COLO829 (cell line): ENCODE data around the gene INPP5D.
"Not testable (repeated sequence)": the region's sequence is repeated elsewhere in the genome, so short reads cannot be mapped to it uniquely, and the experiment has no call there.

Experiments used
- DNase-seq: peaks from one replicate; pipeline ENCODE4 v3.0.0; 2012; ENCODE audit warnings: low spot score

The INPP5D gene

DNA sequence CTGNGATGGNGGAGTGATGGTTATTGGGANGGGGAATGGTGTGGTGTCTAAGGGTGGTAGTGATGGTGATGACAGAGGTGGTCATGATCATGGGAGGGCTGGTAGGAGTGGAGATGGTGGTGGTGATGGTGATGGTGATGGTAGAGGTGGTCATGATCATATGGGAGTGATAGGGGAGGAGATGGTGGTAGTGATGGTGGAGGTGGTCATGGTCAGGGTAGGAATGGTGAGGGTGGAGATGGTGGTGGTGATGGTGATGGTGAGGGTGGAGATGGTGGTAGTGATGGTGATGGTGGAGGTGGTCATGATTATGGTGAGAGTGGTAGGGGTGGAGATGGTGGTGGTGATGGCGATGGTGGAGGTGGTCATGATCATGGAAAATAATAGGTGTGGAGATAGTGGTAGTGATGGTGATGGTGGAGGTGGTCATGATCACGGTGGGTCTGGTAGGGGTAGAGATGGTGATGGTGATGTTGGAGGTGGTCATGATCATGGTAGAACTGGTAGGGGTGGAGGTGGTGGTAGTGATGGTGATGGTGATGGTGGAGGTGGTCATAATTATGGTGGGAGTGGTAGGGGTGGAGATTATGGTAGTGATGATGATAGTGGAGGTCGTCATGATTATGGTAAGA, 83.7 kb downstream of the INPP5D start:
- DNase-seq: no peak

DNA sequence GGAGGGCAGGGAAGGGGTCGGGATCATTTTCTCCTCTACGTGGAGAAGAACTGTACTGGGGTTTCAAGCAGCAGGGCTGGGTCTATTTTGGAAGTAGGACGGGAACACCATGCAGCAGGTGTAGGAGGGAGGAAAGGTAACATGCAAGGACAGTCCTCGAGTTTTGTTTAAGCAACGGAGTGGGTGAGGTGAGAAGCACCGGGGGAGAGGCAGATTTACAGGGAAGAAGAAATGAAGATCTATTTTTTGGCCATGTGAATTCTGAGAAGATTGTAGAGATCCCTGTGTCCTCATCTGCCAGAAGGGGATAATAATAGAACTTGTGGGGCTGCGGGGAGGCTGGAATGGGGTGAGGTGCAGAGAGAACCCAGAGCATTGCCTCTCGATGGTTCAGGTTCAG, 85.6 kb downstream of the INPP5D start:
- no peak for DNase-seq

DNA sequence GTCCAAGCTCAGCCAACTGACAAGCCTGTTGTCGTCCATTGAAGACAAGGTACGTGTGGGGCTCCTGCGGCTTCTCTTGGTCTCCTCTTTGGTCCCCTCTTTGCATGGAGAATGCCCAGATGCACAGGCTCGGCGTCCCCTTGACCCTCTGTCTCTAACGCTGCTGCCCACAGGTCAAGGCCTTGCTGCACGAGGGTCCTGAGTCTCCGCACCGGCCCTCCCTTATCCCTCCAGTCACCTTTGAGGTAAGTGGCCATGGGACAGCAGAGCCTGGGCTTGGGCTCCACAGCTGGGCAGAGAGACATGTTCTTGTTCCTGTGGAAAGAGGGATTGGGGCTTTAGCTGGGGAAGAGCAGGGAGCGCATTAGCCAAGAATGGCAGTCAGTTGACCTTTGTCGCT, 86.1 kb downstream of the INPP5D start:
- no peak for DNase-seq

DNA sequence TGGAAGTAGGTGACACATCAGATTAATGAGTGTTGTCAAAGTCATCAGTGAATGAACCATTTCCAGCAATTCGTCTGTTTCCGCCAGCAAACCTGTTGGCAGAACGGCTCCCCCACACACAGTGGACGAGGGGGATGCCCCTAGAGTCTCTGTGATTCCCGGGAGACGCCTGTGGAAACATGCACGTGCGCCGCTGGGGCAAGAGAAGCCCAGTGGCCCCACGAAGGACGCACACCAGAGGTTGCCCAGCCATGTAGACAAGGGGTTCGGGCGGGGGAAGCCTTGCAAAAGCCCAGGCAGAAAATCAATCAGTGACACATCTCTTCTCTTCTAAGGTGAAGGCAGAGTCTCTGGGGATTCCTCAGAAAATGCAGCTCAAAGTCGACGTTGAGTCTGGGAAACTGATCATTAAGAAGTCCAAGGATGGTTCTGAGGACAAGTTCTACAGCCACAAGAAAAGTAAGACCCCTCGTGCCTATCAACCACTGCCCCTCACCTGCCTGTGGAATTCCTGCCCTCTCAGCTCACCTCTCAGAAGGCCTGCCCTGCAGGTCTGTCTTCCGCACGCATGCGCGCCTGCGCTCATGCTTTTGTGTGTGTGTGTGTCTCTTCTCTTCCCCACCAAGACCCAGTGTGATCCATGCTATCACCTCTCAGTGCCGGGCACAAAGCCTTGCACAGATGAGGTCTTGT, 87.1 kb downstream of the INPP5D start:
- no peak for DNase-seq

DNA sequence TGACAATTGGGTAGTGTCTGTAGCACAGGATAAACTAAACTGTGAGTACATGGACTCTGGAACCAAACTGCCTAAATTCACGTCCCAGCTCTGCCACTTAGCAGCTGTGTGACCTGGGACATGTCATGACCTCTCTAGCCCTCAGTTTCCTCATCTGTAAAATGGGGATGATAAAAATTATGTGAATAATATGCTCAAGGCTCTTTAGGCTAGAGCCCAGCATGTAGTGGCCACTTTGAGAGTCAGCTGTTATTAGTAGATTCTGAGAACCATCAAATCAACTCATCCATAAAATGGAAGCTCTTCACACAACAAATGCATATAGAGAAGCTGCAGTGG, 87.7 kb downstream of the INPP5D start:
- DNase-seq: no peak

DNA sequence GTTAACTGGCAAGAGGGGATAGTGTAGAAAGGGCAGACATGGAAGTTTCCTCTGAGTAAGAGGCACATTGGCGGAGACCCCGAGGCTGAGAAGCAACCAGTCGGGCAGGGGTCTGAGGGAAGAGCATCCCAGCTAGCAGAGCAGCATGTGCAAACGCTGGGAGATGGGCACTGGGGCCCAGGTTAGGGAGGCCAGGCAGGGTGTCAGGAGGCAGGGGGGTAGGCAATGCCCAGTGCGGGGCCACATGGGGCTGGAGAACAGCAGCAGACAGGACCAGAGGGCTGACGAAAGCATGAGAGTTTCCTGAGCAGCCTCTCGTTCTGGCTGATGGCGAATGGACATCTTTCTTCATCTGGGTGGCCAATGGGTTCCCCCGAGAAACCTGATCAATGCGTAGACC, 88.2 kb downstream of the INPP5D start:
- no peak for DNase-seq

DNA sequence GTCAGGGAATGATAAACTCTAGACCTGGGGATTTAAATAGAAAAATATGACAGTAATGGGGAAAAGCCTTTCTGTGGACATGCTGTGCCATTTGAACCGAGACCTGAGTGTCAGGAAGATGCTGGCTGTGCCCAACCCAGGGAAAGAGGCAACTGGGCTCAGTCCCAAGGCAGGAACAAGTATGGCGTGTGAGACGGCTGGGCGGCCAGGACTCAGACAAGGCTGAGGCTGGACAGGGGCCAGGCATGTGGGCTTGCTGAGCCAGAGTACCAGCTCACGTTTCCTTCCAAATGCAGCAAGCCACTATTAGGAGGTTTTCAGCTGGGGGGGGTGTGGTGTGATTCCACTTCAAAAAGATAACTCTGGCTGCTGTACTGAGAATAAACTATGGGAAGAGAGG, 92.4 kb downstream of the INPP5D start:
- no peak for DNase-seq

DNA sequence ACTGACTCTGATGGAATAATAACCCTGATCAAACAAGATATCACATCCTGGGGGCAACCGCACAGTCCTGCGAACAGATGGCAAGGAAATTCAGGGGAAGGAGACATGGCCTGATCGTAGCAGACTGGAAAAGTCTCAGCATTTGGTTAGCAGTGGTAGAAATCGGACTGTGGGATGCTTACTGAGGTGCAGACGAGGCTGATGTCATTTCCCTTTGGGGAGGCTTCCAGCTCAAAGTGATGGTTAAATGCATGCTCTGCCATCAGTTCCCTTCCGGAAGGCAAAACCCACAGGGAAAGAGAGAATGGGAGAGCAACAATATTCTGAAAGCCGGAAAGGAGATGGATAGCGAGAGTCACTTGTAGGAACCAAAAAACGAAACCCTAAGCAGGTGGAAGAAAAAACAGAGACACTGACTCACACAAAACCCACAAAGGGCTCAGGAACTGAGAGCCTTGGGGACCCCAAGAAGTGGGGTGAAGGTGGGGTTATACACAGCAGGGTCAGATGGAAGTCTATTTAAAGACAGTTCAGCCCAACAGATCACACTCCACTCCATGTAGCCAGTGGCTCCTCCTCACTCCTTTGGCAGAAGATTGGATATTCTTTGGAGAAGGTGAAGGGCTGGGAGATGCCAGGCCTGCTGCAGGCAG, 93.1 kb downstream of the INPP5D start:
- no peak for DNase-seq

DNA sequence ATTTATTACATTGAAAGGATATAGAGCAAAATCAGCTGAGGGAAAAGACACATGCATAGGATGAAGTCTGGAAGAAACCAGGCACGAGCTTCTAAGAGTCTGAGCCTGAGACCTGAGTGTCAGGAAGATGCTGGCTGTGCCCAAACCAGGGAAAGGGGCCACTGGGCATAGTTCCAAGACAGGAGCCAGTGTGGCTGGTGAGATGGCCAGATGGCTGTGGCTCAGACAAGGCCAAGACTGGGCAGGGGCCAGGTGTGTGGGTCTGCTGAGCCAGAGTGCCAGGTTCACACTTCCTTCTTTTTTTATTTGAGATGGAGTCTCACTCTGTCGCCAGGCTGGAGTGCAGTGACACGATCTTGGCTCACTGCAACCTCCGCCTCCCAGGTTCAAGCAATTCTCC, 95.9 kb downstream of the INPP5D start:
- no peak for DNase-seq

DNA sequence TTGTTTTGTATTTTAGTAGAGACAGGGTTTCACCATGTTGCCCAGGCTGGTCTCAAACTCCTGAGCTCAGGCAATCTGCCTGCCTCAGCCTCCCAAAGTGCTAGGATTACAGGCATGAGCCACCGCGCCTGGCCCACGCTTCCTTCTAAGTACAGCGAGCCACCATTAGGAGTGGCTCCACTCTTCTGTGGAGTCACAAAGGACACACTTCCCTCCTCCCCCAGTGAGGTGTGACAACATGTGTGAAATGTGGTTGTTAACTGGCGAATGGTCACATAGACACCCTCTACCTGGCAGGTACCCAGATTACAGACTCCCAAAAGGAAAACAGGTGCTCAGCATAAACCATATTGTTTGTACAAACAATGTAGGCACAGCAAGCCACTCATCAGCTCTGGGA, 96.3 kb downstream of the INPP5D start:
- DNase-seq: not testable (repeated sequence)

DNA sequence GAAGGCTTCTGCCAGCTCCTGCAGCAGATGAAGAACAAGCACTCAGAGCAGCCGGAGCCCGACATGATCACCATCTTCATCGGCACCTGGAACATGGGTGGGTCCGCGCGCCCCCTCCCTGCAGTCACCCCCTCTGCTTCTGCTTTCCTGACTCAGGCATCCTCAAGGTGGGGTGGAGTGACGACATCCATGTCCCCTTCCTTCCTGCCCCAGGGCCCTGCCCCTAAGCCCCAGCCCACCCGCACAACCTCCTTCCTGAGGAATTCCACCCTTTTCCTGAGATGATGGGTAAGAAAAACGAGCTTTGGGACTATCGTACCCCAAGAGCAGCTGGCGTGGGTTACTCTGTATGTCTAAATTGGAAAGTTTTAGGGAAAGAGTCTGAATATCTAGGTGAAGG, 101.6 kb downstream of the INPP5D start:
- DNase-seq: no peak

DNA sequence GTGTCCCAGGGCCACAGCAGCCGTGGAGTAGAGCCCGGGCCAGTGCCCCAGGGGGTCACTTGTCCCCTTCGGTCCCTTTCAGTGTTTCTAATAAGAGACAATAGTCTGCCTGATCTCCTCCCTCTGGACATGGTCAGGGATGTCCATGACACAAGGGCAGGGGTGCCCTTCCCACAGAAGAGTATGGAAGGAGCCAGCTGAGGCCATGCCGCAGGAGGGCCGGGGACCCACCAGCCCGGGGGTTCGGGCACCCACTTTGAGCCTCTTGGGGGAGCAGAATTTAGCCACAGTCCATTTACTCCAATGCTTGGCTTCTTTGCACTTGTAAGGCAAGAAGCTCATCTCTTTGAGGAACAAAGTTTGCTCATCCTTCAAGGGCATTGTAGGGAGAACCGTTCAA, 102.6 kb downstream of the INPP5D start:
- no peak for DNase-seq

DNA sequence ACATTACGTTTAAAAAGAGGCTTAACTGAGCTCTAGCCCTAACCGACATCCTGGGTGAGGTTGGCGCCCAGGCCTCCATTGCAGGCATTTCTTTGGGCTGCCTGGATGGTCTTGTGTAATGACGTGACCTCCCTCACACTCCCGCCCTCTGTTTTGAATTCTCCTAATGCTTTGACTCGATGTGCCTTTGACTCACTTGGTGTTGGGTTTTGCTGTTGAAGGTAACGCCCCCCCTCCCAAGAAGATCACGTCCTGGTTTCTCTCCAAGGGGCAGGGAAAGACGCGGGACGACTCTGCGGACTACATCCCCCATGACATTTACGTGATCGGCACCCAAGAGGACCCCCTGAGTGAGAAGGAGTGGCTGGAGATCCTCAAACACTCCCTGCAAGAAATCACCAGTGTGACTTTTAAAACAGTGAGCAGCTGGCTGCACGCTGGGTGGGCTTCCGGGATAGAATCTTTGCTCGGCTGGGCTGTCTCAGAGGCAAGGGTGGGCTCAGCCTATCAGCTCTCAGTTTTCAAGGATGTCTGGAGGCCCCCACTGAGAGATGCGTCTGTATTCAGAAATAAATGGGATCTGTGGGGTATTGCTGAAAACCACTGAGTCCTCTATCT, 103.5 kb downstream of the INPP5D start:
- DNase-seq: no peak

DNA sequence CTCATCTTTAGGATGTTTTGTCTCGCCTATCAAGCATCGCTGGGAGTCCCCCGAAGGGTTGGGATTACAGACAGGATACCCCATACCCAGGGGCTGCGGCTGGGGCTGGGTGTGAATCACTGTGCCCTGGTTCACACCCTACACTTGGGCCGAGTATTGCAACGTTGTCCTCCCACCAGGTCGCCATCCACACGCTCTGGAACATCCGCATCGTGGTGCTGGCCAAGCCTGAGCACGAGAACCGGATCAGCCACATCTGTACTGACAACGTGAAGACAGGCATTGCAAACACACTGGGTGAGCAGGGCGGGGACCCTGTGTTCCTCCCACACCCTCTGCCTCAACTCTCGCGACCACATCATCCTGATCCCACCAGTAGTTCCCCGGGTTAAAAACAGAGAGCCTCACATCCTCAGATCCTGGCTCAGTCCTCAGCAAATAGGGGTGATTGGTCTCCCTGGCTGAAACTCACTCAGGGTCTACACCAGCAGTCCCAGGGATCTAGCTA, 104.0 kb downstream of the INPP5D start:
- no peak for DNase-seq

DNA sequence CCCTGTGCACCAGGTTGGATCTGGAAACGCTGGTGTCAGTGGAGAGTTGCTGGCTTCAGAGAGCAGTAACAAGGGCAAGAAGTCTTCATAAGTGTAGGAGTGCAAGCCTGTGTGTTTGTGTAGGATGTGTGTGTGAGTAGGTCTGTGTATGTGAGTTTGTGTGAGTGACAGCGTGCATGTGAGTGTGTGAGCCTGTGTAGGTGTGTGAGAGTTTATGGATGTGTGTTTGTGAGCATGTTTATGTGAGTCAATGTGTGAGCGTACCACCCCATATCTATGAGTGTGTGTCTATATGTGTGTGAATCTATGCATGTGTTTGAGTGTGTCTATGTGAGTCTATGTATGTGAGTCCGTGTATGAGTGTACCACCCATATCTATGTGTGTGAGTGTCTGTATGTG, 104.8 kb downstream of the INPP5D start:
- DNase-seq: no peak

DNA sequence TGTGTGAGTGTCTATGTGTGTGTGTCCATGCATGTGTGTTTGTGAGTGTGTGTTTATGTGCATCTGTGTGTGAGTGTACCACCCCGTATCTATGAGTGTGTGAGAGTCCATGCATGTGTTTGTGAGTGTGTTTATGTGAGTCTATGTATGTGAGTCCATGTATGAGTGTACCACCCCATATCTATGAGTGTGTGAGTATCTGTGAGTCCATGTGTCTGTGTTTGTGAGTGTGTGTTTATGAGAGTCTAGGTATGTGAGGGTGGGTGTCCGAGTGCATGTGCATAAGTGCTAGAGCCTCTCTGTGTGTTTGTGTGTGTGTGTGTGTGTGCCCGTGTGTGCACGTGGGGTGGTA, 105.4 kb downstream of the INPP5D start:
- DNase-seq: no peak

DNA sequence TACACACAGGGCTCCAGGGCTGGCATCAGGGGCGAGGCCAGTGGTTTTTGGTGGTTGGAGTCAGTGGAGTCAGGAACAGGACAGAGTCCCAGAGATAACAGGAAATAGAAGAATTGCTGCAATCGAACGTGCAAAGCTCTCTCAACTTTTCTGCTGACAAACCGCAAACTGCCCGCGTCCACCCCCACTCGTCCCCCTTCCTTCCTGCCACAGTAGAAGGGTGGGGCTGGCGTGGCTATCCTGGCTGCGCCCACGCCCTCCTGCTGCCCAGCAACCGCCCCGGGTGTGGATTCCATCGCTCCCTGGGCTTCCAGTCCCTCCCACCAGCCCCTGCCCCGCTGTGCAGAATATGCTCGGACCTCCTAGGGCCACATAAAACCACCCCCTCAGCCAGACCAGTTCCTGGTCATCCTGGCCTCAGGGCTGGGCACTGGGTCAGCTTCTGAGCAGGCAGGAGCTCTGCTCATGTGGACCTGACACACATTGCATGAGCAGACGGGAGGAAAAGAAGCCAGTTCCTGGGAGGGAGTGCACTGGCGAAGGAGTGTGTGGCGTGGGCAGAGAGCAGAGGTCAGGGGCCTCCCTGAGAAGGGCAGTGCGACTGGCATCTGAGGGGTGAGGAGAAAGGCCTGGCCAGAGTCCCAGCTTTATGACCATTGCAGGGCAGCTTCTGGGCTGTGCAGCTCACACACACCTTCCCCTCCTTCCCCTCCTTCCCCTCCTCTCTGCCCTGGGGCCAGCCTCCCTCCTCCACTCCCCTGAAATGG, 105.9 kb downstream of the INPP5D start:
- DNase-seq: peak; percentile 82

DNA sequence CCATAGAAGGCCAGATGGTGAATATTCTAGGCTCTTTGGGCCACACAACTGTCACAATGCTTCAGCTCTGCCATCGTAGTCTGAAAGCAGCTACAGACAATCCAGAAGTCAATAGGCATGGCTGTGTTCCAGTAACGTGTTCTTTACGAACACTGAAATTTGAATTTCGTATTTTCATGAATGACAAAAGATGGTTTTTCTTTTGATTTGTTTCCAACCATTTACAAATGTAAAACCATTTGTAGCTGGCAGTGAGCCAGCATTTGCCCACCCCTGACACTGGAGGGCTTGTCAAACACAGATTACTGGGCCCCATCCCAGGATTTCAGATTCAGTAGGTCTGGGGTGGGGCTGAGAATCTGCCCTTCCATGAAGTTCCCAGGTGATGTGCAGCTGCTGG, 108.3 kb downstream of the INPP5D start:
- DNase-seq: no peak

DNA sequence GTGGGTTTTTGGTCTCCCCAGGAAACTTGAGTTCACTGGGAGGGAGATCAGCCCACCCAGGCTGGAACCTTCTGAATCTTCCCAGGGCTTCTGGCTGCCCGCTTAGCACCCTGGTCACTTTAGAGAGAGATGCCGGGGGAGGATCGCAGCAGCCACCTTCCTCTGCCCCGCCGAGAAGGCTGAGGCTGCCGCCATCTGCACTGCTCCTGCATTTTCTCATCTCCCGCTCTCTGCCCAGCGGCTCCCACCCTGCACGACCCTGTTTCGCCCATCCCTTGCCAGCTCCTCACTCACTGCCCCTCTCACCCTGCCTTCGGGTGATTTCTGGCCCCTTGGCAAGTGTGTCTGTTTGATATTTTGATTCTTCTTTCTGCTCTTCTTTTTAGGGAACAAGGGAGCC, 108.8 kb downstream of the INPP5D start:
- DNase-seq: no peak

DNA sequence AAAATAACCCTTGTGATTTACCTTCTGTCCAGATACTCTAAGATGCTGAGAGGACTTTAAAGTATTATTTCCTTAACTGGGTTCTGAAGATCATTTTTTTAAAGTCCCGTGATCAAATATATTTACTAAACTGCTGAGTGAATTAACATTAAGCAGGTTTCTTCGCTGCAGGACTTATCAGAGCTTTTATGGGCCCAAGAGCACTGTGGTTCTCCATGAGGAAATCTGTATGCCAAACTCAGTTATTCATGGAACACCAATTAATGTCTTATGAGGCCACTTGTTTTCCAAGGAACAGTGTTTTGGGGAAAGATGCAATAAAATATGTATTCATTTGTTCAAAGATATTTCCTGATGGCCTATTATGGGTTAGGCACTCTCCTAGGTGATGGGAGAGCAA, 111.2 kb downstream of the INPP5D start:
- no peak for DNase-seq

DNA sequence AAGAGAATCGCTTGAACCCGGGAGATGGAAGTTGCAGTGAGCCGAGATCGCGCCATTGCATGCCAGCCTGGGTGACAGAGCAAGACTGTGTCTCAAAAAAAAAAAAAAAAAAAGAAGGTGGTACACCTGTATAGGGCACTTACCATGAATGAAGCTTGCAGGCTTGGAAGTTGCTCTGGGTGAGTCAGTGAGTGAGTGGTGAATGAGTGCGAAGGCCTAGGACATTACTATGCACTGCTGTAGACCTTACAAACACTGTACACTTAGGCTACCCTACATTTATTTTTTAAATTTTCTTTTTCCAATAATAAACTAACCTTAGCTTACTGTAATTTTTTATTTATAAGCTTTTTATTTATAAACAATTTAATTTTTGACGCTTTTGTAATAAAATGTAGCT, 113.0 kb downstream of the INPP5D start:
- DNase-seq: no peak

DNA sequence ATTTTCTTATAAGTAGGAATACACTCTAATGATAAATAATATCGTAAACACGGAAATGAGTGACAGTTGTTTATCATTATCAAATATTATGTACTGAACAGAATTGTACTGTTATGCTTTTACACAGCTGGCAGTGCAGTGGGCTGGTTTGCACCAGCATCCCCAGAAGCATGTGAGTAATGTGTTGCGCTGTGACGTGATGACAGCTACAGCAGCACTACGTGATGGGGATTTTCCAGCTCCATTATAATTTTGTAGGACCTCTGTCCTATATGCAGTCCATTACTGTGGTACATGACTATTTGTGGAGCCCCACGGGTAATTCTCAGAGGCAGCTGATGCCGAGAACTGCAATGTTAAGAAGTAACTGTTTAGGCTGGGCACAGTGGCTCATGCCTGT, 114.0 kb downstream of the INPP5D start:
- DNase-seq: no peak
